HG02973 (cell line): ENCODE results near the gene RAD9A.

Experiments
- ATAC-seq: cut with Tn5 transposase; IDR thresholded peaks from one replicate; pipeline ENCODE4 v1.9.1; 2021; ENCODE audit warnings: moderate library complexity; ENCODE audit not compliant: unreplicated experiment

Gene RAD9A

DNA sequence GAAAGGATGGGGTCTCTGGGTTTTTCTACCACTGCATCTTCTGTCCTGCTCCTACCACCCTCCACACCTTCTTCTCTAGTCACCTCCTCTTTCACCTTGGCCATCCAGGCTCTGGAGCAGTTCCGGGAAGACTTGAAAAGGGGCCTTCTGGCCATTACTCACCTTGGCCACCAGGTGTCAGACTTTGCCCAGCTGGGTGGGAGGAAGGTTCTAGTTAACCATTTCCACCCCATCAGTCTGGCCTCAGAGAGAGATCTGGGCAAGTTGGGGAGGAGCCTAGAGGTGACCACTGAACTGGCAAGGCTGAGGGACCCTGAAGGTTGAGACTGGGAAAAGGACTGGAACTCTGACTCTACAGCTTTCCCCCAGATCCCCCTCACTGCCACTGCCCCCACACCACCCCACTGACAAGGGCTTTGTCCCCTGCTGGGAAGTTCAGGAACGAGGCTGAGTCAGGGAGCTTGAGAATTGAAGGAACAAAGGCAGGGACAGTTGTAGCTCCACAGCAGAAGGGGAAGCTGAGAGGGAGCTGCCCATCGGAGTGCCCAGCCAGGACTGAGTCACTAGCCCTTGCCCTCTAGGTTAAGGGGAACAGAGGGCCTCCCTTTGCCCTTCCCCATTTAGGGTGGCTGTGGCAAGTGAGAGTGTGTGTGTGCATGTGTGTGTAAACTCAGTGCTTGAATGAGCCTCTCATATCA lies 34.8 kb upstream of the RAD9A start:
- no peak for ATAC-seq

DNA sequence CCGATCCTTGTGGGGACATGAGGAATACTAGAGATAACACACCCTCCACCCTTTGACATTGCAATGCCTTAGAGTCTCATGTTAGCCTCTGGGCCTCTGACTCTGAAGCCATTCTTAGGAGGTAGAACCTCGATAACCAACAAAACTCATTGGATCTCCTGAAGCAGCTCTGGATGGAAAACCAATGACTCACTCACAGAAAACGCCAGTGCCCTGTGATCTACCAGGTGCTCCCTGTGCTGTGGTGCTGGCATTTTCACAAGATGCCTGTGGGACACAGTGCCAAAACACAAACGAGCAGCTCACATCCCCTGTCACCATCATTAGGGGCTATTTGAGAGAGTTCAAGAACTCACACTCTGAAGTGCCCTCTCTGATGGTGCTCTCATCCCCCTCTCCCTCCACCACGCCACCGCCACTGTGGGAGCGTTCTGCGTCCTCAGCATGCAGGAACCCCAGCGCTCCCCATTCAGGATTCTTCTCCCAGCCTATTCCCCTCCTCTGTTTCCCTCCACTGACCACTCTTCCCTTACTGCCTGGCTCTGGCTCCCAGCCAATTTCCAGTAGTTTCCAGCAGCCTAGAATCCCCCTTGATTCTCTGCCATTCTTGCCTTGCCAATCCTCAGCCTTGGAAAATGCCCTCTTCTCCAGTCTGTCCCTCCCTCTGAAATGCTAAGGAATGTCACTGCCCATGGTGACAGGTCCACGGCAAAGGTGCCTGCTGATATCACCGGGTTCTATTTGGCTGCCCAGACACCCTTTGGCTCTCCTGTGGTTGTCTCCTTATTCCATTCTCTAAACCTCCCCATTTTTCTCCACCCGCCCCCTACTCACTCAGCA lies 33.7 kb upstream of the RAD9A start:
- no peak for ATAC-seq

DNA sequence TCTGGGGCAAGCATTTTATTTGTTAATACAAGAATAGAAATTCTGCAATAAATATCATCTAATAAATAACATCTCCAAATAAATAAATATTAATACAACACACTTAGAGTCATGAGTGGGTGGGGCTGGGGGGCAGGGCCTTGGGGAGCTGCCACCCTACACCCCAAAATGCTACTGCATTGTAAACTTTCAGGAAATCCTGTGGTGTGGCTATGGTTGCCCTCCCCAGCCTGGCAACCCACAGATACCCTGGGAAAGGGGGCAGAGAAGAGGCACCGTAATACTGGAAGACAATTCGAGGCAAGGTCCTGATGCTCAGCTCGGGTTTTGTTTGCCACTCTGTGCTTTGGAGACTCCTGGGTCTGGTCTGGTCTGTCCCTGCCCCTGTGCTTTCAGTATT lies 27.6 kb upstream of the RAD9A start:
- no peak for ATAC-seq

DNA sequence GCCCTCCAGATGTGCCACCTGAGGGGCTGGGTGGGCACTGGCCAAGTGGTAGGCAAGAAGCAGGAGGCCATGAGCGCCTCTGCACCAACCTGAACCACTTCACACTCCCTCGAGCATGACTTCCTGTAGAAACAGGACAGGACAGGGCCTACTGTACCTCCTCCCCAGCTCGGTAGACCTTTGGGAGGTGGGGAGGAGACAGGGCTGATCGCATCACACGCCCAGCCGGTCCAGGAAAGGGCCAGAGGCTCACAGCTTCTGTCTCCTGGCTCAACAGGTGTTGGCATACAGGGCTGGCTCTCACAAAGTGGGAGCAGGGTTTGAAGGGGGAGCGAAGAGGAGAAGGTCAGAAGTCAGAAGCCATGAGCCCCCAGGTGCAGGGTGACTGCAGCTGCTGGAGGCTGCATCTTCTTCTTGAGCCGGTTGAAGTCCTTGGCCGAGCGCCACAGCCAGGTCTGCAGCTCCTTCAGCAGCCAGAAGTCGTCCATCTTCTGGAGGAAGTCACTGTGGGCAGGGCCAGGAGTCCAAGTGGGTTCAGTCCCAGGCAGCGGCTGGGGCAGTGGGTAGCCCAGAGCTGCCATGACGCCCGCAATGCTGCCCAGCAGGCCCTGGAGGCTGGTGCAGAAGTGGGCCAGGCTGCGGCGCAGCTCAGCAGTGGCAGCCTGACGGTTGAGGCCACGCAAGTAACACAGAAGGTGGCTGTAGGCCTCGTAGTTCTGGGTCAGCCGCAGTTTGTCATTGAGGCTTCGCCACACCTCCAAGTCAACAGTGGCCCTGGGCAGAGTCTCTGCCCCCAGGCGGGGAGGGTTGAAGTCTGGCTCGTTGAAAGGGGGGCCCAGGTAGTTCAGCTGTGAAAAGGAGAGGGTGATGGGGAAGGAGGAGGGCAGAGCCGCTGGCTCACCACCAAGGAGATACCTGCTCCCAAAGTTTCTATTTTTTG lies 26.7 kb upstream of the RAD9A start:
- ATAC-seq, result no peak

DNA sequence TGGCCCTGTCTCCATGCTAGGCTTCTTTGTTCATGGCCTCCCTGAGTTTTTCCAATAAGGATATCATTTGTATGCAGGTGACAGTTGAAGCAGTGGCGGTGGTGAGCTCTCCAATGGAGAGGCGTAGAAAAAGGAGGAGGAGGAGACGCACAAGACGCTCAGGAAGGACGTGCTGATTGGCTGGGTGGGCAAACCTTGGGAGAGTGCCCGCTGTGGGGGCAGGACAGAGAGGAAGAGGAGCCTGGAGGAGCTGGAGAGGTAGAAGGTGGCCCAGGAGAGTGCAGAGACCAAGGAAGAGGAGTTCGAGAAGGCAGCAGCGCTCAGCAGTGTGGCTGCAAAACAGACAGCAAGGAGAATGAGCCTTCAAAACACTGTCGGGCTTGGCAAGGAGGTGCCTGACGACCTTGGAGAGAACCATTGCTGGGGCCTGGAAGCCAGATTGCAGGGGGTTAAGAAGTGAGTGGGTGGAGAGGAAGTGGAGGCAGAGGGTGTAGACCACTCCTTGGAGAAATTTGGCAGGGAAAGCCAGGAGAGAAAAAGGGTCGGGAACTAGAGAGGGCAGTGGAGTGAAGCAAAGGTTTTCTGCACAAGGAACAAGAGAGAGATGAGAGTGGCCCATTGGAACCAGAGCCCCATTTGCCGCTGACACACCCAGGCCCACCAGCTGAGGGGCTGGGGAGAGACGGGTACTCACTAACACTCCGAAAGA lies 25.9 kb upstream of the RAD9A start:
- ATAC-seq, result no peak

DNA sequence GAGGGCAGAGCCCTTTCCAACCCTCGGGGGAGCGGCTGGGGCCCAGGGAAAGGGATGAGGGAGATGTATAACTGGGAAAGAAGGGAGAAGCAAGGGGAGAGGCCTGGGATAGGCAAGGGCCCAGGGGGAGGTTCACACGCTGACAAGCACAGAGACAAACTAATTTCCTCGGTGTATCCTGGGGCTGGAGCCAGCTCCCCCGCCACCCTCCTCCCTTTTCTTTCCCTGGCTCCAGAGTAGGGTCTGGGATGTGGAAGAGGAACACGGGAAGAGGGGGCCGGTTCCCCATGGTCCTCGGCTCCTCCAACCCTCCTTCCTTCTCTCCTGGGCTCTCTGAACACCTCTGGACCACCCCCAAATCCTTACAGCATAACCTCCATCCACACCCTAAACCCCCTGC lies 25.2 kb upstream of the RAD9A start:
- ATAC-seq, result no peak

DNA sequence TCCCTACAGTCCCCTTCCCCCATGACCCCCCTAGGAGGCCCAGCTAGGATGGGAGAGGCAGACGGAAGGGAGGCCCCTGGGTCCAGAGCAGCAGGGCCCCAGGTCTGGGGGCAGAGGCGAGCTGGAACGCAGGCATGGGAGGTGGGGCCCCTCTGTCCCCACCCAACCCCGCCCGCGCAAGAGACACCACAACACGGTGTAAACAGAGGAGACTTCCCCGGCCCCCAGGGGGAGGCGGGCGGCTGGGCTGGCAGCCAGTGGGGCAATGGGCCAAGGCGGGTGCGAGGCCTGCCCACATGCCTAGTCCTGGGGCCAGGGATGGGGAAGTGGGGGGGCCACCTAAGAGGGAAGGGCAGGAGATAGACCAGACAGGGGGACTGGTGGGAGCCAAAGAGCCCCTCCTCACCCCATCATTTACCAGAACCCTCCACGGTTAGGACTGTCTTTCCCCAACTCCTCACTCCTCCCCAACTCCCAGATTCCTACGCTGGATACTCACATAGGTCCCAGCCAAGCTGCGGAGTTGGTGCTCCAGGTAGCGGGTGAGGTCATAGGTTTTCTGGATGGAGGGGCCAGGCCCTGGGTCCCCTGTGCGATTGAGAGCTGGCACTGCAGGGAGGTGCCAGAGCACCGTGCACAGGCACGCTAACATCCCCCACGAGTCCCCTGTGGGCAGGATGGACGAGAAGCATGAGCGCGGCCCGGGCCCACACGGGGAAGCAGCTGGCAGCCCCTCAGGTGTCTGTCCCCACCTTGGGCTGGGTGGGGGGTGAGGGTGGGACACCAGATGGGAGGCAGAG lies 24.6 kb upstream of the RAD9A start:
- no peak for ATAC-seq

DNA sequence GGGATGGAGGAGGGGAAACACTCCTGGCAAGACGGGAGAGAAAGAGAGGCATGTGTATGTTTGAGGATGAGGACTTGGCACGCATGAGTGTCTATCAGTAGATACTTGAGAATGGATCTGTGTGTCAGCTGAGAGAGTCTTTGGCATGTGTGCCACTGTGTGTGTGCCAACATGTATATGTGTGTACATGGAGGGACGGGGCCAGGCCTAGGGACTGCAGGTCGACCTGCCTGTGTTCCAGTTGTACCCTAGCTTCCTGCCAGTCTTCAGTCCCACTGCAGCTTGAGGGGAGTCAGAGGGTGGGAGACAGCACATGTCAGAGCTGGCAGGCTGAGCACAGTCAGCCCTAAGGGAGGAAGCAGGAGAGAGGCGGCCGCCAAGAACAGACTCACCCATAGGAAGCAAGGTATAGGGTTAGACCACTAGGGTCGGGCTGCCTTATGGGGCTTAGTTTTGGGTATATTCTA lies 24.0 kb upstream of the RAD9A start:
- ATAC-seq, result no peak

DNA sequence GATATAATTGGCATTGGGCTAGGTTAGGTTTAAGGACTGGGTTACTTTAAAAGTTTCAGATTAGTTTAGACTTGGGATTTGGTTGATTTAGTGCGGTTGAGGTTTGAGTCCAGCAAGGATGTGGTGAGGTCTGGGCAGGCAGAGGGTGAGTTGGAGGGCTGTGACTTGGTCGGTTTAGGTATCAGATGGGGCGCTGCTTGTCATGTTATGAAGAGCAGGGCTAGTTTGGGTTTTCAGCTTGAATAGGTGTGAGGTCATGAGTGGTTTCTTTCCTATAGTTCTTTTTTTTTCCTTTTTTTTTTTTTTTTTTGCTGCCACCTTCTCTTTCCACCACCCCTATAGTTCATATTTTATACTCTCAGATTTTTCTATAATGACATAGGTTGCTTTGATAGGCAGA lies 23.2 kb upstream of the RAD9A start:
- ATAC-seq, result no peak

DNA sequence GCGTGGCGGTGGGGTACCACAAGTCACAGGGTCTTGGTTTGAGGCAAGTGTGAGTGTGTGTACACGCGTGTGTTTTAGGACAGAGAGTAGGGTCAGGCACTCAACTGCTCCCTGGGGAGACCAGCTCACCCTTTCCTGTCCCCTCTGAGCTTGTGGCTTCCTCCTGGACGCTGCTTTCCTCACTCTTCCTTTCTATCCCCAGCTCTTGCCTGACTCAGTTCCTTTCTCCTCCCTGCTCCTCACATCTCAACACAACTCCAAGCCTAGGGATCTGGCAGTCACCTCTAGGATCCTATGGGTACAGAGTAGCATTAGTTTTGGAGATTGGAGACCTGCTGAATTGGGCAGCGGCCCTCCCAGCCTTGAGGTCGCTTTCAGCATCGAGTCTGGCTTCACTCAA lies 22.5 kb upstream of the RAD9A start:
- no peak for ATAC-seq

DNA sequence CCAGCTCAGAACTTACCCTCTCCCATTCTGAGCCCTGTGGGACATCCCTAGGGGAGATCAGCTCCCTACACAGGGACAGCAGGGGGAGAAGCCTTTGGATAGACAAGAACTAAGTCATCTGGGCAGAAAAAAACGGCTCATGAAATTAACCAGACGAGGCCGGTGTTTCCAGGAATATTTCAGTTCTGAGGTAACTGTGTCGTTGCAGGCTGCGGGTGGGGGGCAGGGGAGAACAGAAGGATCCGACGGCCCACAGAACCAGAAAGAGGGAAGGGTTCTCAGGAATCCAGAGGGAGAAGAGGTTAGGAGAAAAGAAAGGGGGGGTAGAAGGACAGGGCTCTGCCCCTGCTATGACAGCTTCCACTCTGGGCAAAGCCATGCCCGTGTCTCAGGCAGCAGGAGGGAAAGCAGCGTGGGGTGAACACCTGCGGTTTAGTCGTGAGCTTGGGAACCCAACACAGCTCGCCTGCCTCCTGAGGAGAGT lies 21.9 kb upstream of the RAD9A start:
- no peak for ATAC-seq

DNA sequence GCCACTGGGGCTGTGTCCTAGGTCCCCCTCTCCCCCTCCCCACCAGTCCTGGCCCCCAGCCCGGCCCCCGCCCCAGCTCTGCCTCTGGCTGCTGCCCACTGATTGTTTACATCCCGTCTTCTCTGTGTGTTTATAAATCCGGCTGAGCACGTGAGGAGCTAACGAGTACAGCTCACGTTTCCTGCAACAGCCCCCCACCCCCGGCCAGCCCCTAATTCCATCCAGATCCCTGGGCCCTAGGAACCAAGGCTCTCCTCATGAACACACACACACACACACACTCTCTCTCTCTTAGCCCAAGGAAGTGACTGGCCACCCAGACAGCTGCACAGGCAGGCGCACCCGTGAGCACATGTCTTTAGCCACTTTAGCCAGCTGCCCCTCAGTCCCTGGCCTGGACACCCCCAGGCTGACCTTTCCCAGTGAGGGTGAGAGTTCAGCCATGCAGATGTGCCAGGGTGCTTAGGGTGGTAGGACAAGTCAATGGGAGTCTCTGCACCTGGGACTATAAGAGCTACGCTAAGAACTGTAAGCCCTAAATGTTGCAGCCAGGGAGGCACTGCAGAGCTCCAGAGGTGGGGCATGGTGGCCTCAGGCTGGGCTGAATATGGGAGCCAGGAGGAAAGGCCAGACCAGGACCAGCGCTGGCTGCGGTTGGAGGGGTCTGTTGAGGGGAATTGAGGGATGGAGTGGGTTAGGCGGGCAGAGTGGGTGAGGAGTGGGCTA lies 21.3 kb upstream of the RAD9A start:
- no peak for ATAC-seq

DNA sequence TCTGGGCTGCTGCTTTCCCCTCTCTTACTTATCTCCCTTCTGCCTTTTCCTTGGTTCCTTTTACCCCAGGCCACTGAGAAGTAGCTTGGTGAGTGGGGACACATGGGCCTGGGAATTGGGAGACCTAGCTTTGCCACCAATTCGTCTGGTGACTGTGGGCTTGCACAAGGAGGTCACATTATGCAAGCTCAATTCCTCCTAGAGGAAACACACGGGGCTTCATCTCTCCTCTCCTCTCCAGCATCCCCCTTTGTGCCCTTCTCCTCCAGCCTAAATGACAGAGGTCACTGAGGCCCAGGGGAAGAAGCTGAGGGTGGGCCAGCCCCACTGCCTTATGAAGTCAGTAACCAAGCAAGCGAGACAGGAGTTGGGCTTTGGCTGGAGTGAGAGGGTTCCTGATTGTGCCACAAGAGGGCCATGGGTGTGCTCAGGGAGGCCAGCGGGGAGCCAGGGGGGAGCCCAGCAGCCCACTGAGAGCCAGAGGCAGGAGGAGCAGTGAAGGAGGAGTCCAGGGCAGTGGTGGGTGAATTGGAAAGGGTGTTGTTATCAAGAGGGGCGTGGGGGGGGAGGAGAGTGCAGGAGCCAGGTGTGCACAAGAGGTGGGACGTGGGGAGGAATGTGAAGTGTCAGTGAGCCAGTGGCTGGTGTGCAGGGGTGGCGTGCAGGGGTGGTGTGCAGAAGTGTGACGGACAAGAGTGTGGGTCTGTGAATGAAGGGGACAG lies 20.4 kb upstream of the RAD9A start:
- ATAC-seq, result no peak

DNA sequence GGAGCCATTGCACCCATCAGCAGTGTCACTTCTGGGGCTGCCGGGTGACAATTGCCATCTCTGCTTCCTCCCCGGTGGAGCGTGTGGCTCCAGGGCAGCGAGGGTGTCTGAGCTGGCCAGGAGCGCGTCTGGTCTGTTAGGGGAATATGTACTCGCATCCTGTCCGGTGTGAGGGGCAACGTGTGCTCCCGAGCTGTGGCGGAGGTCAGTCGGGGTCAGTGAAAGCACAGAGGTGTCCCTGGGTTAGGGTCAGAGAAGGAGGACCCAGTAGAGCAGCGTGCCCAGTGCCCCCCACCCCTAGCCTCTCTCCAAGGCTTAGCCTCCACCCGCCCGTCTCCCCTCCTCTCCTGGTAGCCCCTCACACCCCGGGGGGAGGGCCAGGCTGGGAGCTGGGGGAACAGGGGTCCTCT lies 19.9 kb upstream of the RAD9A start:
- ATAC-seq, result no peak

DNA sequence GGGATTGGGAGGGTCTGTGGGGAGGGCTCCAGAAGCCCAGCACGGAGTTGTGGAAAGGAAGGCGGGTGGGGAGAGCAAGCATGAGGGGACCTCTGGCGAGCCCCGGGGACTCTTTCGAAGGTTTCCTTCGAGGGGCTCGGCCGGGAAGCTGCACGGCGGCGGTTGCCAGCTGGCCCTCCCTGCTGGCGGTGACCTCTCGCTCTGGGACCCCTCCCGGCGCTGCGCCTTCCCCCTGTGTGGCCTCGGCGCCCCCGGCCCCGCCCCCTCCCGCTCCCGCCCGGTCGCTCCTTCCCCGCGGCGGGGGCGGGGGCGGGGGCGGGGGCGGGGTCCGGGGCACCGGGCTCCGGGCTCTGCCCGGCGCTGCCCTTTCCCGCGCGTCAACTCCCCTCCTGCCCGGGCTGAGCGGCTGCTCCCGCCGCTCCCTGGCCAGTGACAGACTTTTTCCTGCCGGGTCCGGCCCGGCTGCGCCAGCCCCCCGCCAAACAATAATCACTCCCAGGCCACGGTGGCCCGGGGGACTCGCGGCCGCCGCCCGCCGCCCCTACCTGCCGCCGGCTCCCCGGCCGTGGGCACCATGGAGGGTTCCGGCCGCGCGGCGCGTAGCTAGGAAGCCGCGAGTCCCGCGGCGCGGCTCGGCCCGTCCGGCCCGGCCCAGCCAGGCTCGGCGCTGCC lies 19.3 kb upstream of the RAD9A start:
- ATAC-seq, result no peak

DNA sequence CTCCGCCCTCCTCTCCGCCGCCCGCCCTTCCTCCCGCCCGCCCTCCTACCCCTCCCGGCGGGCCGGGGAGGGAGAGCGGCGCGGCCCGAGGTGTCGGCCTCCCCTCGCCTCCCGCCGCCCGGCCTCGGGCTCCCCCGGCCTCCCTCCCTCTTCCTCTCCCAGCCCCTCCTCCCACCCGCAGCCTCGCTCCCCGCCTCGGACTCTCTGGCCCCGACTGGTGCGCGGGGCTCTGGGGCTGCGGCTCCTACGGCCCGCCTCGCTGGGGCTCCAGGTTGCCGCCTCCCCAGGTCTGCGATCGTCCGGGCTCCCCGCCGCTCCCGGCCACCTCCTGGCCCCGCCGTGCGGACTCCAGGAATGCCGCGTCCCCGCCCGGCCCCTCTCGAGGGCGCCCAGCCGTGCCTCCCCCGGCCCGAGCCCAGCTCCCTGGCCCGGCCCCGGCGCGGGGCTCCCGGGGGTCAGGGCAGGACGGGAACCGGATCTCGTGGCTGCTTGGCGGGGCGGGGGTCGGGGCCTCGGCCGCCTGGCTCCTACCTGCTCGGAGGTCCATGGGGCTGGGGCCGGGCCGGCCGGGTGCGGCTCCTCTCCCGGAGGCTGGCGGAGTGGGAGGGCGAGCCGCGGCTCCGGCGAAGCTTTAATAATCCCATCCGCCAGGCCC lies 18.7 kb upstream of the RAD9A start, which contains the start of gene CLCF1:
Gene CLCF1 (minus strand): TSS at position 606 of the 655 bp plus-strand sequence. CDS start 59 bp downstream, at position 547.
- no peak for ATAC-seq
